K562 (cell line): ENCODE results near the gene MSTO1. TPM values are rescaled to one million over a fixed set of nuclear protein-coding genes. Genes with fewer than 3 reads are reported as not detected.
A peak's percentile ranks its signal among the peaks of the same experiment; 100 is the strongest.

Experiments used
- ADNP ChIP-seq: fragments of 200-800 bp; sonication (Bioruptor generic); IDR thresholded peaks from 2 replicates; pipeline ENCODE4 v1.6.1; 2016; ENCODE audit warnings: missing genetic modification characterization, missing compliant biosample characterization
- COPS2 ChIP-seq: fragments of 450-650 bp; conservative IDR thresholded peaks from 2 replicates; pipeline ENCODE4 v1.6.1; 2016; ENCODE audit warnings: mild to moderate bottlenecking, moderate library complexity
- FIP1L1 ChIP-seq: fragments of 200-400 bp; formaldehyde crosslinking; IDR thresholded peaks from 2 replicates; pipeline ENCODE4 v1.6.1; 2018; ENCODE audit warnings: mild to moderate bottlenecking, low read depth, low read length; ENCODE audit not compliant: poor library complexity, severe bottlenecking
- HNRNPLL ChIP-seq: fragments of 200-400 bp; formaldehyde crosslinking; IDR thresholded peaks from 2 replicates; pipeline ENCODE4 v1.6.1; 2017; ENCODE audit warnings: low read length, low read depth, mild to moderate bottlenecking; ENCODE audit not compliant: poor library complexity, severe bottlenecking
- OTX1 ChIP-seq: fragments of 450-650 bp; formaldehyde crosslinking; IDR thresholded peaks from 2 replicates; pipeline ENCODE4 v1.4.0; 2022; ENCODE audit warnings: mild to moderate bottlenecking
- ZNF146 ChIP-seq: IDR thresholded peaks from one replicate; pipeline ENCODE4 v1.6.1; 2018; ENCODE audit warnings: missing compliant biosample characterization; ENCODE audit not compliant: unreplicated experiment
- ZNF263 ChIP-seq: sonication (generic); formaldehyde crosslinking; IDR thresholded peaks from 2 replicates; pipeline ENCODE4 v1.8.0; 2022; ENCODE audit warnings: mild to moderate bottlenecking, missing genetic modification reagents, borderline replicate concordance
- ZNF75A ChIP-seq: fragments of 450-650 bp; formaldehyde crosslinking; IDR thresholded peaks from 2 replicates; pipeline ENCODE4 v1.4.0; 2020; ENCODE audit warnings: mild to moderate bottlenecking
- polyA plus RNA-seq, 8 experiments: library from polyadenylated mRNA; depleted of rRNA in 4 of 8; stranded (reverse) in 5 of 8; unstranded in 3 of 8; fragments of >200 nt; fragmentation: Nextera tagmentation in 2 of 8; fragmentation: Illumina TruSeq in 1 of 8; extraction: Ambion mirVana in 2 of 8; extraction: Trizol in 1 of 8; gene quantifications; 2 replicates each; pipeline versions ENCODE4 v1.2.1 to v1.2.3, GENCODE V29; 2011 to 2014; ENCODE audit warnings: inconsistent platforms in 1 of 8, missing spikeins in 1 of 8
- total RNA-seq, 7 experiments: library from RNA; depleted of rRNA in 6 of 7; stranded (reverse); fragments of >200 nt in 6 of 7; fragmentation: Illumina TruSeq in 2 of 7; extraction: Trizol in 2 of 7; gene quantifications; 2 replicates each; pipeline versions ENCODE4 v1.2.1 to v1.2.3, GENCODE V29; 2011 to 2021; ENCODE audit warnings: low replicate concordance in 1 of 7
- TF ChIP-seq, protein P1 (sequence below): sonication (generic); formaldehyde crosslinking; IDR thresholded peaks from 2 replicates; pipeline ENCODE4 v1.8.0; 2022; ENCODE audit warnings: mild to moderate bottlenecking, missing genetic modification reagents
- TF ChIP-seq, protein P2 (sequence below), 2 experiments: fragments of 450-650 bp in 1 of 2; sonication (generic) in 1 of 2; formaldehyde crosslinking in 1 of 2; IDR thresholded peaks in 1 of 2; conservative IDR thresholded peaks in 1 of 2; 2 replicates each; pipeline versions ENCODE4 v1.6.1 to v1.8.1; 2016 to 2023; ENCODE audit warnings: mild to moderate bottlenecking in 2 of 2, moderate library complexity in 2 of 2, inconsistent platforms in 1 of 2, missing genetic modification reagents in 1 of 2

MSTO1 gene
- total and polyA plus RNA-seq, 9 of the 15 experiments (the other 6 are each of a cell fraction or from before 2014, with no cell fraction given) = 18.8 to 71.1 (median 47.3) TPM

DNA sequence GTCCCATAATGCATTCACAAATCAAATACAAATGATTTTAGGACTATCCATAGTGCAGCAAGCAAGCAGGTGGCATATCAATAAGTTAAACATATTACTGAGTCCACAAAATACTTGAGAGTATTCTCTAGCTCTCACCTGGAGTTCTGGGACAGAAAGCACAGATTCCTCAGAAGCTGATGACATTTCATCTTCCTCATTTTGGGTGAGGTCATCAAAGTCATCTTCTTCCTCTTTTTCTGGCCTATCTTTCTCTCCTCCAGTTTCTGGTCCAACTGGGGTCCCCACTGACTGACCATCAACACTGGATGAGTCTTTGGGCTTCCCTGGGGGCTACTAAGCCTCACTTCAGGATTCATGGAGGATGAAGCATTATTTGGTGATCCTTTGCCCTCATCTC is 39.7 kb downstream of the MSTO1 start (continued):
- TF ChIP-seq ZNF75A (CRISPR knock-in tag) (no peak), HNRNPLL (no peak), COPS2 (no peak), ZNF263 (no peak), FIP1L1 (no peak), ZNF146 (CRISPR knock-in tag) (no peak), OTX1 (CRISPR knock-in tag) (no peak), ADNP (tag) (no peak)
- TF ChIP-seq, protein P1, sequence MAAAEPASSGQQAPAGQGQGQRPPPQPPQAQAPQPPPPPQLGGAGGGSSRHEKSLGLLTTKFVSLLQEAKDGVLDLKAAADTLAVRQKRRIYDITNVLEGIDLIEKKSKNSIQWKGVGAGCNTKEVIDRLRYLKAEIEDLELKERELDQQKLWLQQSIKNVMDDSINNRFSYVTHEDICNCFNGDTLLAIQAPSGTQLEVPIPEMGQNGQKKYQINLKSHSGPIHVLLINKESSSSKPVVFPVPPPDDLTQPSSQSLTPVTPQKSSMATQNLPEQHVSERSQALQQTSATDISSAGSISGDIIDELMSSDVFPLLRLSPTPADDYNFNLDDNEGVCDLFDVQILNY (CRISPR knock-in tag) = no peak
- TF ChIP-seq, protein P2, sequence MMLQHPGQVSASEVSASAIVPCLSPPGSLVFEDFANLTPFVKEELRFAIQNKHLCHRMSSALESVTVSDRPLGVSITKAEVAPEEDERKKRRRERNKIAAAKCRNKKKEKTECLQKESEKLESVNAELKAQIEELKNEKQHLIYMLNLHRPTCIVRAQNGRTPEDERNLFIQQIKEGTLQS (IDR thresholded peaks at IDR 0.05) = peak; percentile 74
- TF ChIP-seq, protein P2 (CRISPR knock-in tag; conservative IDR thresholded peaks at IDR 0.05) = no peak
